Neural cell (in vitro differentiated cells): ENCODE results near the gene HSFX3. TPM values are rescaled to one million over a fixed set of nuclear protein-coding genes. Genes with fewer than 3 reads are reported as not detected.
"Not testable (repeated sequence)": the region's sequence is repeated elsewhere in the genome, so short reads cannot be mapped to it uniquely, and the experiment has no call there.

Experiments
- H2AFZ ChIP-seq: fragments of 200-600, 300-800 bp; sonication (generic), shearing (Covaris generic); 2 replicates; pipeline ENCODE4 v1.6.0; 2014; ENCODE audit warnings: low read depth, mild to moderate bottlenecking, antibody characterized with exemption, low read length, moderate library complexity
- H3F3A ChIP-seq: fragments of 200-600 bp; shearing (Covaris generic); 2 replicates; pipeline ENCODE4 v1.6.1; 2016; ENCODE audit warnings: mild to moderate bottlenecking, moderate library complexity, mixed read lengths, antibody characterized with exemption, low read length; ENCODE audit not compliant: insufficient read depth, poor library complexity, severe bottlenecking
- H3K27ac ChIP-seq: fragments of 200-600, 300-800 bp; sonication (generic), shearing (Covaris generic); 2 replicates; pipeline ENCODE4 v1.5.1; 2014; ENCODE audit warnings: mild to moderate bottlenecking, low read length, moderate library complexity
- H3K27me3 ChIP-seq: fragments of 300-800, 200-600 bp; sonication (generic), shearing (Covaris generic); 2 replicates; pipeline ENCODE4 v1.6.0; 2014; ENCODE audit warnings: mild to moderate bottlenecking, low read depth, low read length, moderate library complexity; ENCODE audit not compliant: insufficient read depth
- H3K36me3 ChIP-seq: fragments of 300-800, 200-600 bp; sonication (generic), shearing (Covaris generic); 2 replicates; pipeline ENCODE4 v1.5.1; 2014; ENCODE audit warnings: mild to moderate bottlenecking, antibody characterized with exemption, low read length, moderate library complexity; ENCODE audit not compliant: insufficient read depth
- H3K4me2 ChIP-seq: fragments of 300-800, 200-600 bp; sonication (generic), shearing (Covaris generic); 2 replicates; pipeline ENCODE4 v1.6.0; 2014; ENCODE audit warnings: mild to moderate bottlenecking, low read length
- H3K4me3 ChIP-seq: fragments of 300-800, 200-600 bp; sonication (generic), shearing (Covaris generic); 2 replicates; pipeline ENCODE4 v1.5.1; 2014; ENCODE audit warnings: mild to moderate bottlenecking, low read length, moderate library complexity
- H3K79me2 ChIP-seq: fragments of 200-600 bp; shearing (Covaris generic); replicated peaks from 2 replicates; pipeline ENCODE4 v1.6.0; 2014; ENCODE audit warnings: mild to moderate bottlenecking, low read length, moderate library complexity; ENCODE audit not compliant: insufficient read depth
- H3K9ac ChIP-seq: fragments of 300-800, 200-600 bp; sonication (generic), shearing (Covaris generic); 2 replicates; pipeline ENCODE4 v1.6.1; 2016; ENCODE audit warnings: mild to moderate bottlenecking, low read length, mixed read lengths
- H3K9me2 ChIP-seq: fragments of 200-600 bp; shearing (Covaris generic); 2 replicates; pipeline ENCODE4 v1.6.1; 2016; ENCODE audit warnings: mild to moderate bottlenecking, low read length, mixed read lengths; ENCODE audit not compliant: insufficient read depth
- H3K9me3 ChIP-seq: fragments of 200-600, 300-800 bp; sonication (generic), shearing (Covaris generic); 2 replicates; pipeline ENCODE4 v1.6.1; 2016; ENCODE audit warnings: mild to moderate bottlenecking, mixed run types, low read length, moderate library complexity, mixed read lengths
- H4K20me1 ChIP-seq: fragments of 200-600 bp; shearing (Covaris generic); 2 replicates; pipeline ENCODE4 v1.6.1; 2016; ENCODE audit warnings: mild to moderate bottlenecking, mixed run types; ENCODE audit not compliant: insufficient read depth
- CTCF ChIP-seq: fragments of 450-650 bp; IDR thresholded peaks from 2 replicates; pipeline ENCODE4 v1.5.1; 2014; ENCODE audit warnings: antibody characterized with exemption, mild to moderate bottlenecking, moderate library complexity; ENCODE audit not compliant: poor library complexity, severe bottlenecking
- EP300 ChIP-seq: fragments of 450-650 bp; conservative IDR thresholded peaks from 2 replicates; pipeline ENCODE4 v1.6.1; 2014; ENCODE audit warnings: antibody characterized with exemption, mild to moderate bottlenecking, moderate library complexity; ENCODE audit not compliant: poor library complexity, severe bottlenecking
- EZH2 ChIP-seq: fragments of 200-600, 300-800 bp; shearing (Covaris generic), sonication (generic); IDR thresholded peaks from 2 replicates; pipeline ENCODE4 v1.6.1; 2014; ENCODE audit warnings: antibody characterized with exemption, low read length, borderline replicate concordance, mild to moderate bottlenecking; ENCODE audit not compliant: insufficient read depth, poor library complexity, severe bottlenecking
- MXI1 ChIP-seq: fragments of 450-650 bp; conservative IDR thresholded peaks from 2 replicates; pipeline ENCODE4 v1.6.1; 2014; ENCODE audit warnings: antibody characterized with exemption, mild to moderate bottlenecking; ENCODE audit not compliant: poor library complexity, severe bottlenecking
- POLR2AphosphoS5 ChIP-seq: IDR thresholded peaks from 2 replicates; pipeline ENCODE4 v1.6.1; 2012
- RAD21 ChIP-seq: fragments of 450-650 bp; conservative IDR thresholded peaks from 2 replicates; pipeline ENCODE4 v1.6.1; 2014; ENCODE audit warnings: antibody characterized with exemption, mild to moderate bottlenecking, moderate library complexity
- REST ChIP-seq: IDR thresholded peaks from 2 replicates; pipeline ENCODE4 v1.6.1; 2012; ENCODE audit warnings: borderline replicate concordance
- SMC3 ChIP-seq: fragments of 450-650 bp; conservative IDR thresholded peaks from 2 replicates; pipeline ENCODE4 v1.6.1; 2014; ENCODE audit warnings: antibody characterized with exemption, mild to moderate bottlenecking, moderate library complexity; ENCODE audit not compliant: poor library complexity
- TAF1 ChIP-seq: IDR thresholded peaks from 2 replicates; pipeline ENCODE4 v1.6.1; 2012; ENCODE audit warnings: low read depth
- polyA plus RNA-seq: library from polyadenylated mRNA; depleted of rRNA; stranded (reverse); fragments of >200 nt; gene quantifications from 2 replicates; pipeline ENCODE4 v1.2.3, GENCODE V29; 2014

HSFX3 gene
- polyA plus RNA-seq, 1 donor from 2014 or later: not detected

- no peaks in the 10 kb centered on the region for H3K79me2 ChIP-seq
Measured at GRCh38 chrX:149563359-149563758, 13.6 kb upstream of the HSFX3 start.

GRCh38 chrX:149555251-149555650 lies 5.5 kb upstream of the HSFX3 start:
- H3F3A ChIP-seq, H3K9ac ChIP-seq, H3K27ac ChIP-seq, H3K4me3 ChIP-seq, H3K79me2 ChIP-seq, H3K36me3 ChIP-seq, H2AFZ ChIP-seq, H3K9me2 ChIP-seq, H4K20me1 ChIP-seq, H3K4me2 ChIP-seq, H3K9me3 ChIP-seq, H3K27me3 ChIP-seq: not testable (repeated sequence)

More at GRCh38 chrX:149563359-149563758, 13.6 kb upstream of the HSFX3 start:
- Histone ChIP-seq H3K27ac (no peak overlapping the region), H3F3A (no peaks in the 10 kb centered on the region), H2AFZ (no peak overlapping the region), H3K4me2 (no peak overlapping the region), H3K36me3 (no peaks in the 10 kb centered on the region), H3K4me3 (no peak overlapping the region), H3K9me2 (no peaks in the 10 kb centered on the region), H3K27me3 (no peaks in the 10 kb centered on the region), H3K9ac (no peak overlapping the region), H4K20me1 (no peaks in the 10 kb centered on the region), H3K9me3 (no peaks in the 10 kb centered on the region)
- no peak for TF ChIP-seq MXI1
- TF ChIP-seq POLR2AphosphoS5: no peak
- TF ChIP-seq TAF1: no peak
- TF ChIP-seq EZH2: no peak
- TF ChIP-seq CTCF: no peak
- TF ChIP-seq RAD21: no peak
- no peak for TF ChIP-seq REST
- no peak for TF ChIP-seq EP300
- TF ChIP-seq SMC3: no peak

GRCh38 chrX:149551939-149552248 lies 2.2 kb upstream of the HSFX3 start:
- not testable (repeated sequence) for H3F3A ChIP-seq, H2AFZ ChIP-seq, H3K4me2 ChIP-seq, H3K27me3 ChIP-seq, H3K36me3 ChIP-seq, H4K20me1 ChIP-seq, H3K9me3 ChIP-seq, H3K4me3 ChIP-seq, H3K27ac ChIP-seq, H3K9me2 ChIP-seq, H3K79me2 ChIP-seq, H3K9ac ChIP-seq

- H3K36me3 ChIP-seq, H3K27me3 ChIP-seq, H3K9me3 ChIP-seq, H2AFZ ChIP-seq, H3F3A ChIP-seq, H3K9me2 ChIP-seq, H4K20me1 ChIP-seq, H3K79me2 ChIP-seq, H3K9ac ChIP-seq, H3K27ac ChIP-seq, H3K4me3 ChIP-seq, H3K4me2 ChIP-seq: not testable (repeated sequence)
Measured at GRCh38 chrX:149551245-149551938, 1.7 kb upstream of the HSFX3 start.

- H3K79me2 ChIP-seq, H3K4me2 ChIP-seq, H3K27me3 ChIP-seq, H3K9me2 ChIP-seq, H3K36me3 ChIP-seq, H4K20me1 ChIP-seq, H3K9ac ChIP-seq, H3F3A ChIP-seq, H2AFZ ChIP-seq, H3K9me3 ChIP-seq, H3K4me3 ChIP-seq, H3K27ac ChIP-seq: not testable (repeated sequence)
Measured at GRCh38 chrX:149550454-149550853, 730 bp upstream of the HSFX3 start.
